Measurements from ENCODE around the gene UCN2.
"Not testable (repeated sequence)": the region's sequence is repeated elsewhere in the genome, so short reads cannot be mapped to it uniquely, and the experiment has no call there.

The UCN2 gene

DNA sequence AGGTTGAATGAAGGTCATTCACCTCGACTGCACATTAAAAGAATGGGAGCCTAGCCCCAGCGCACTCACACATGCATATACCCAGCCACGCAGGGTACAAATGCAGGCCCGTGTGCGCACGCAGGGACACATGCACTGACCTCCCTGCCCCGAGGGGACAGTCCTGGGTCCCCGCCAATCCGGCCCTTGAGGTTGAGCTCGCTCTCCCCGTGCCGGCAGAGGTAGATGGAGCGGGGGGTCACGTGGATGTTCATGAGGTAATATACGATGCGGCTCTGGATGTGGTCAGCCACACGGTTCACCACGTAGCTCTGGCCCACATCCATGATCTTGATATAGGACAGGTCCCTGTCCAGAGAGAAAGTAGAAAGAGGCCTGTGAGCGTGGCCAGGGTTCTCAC, 27.5 kb downstream of the UCN2 start:
- no peak for DNase-seq (ENCODE audit: low spot score)

DNA sequence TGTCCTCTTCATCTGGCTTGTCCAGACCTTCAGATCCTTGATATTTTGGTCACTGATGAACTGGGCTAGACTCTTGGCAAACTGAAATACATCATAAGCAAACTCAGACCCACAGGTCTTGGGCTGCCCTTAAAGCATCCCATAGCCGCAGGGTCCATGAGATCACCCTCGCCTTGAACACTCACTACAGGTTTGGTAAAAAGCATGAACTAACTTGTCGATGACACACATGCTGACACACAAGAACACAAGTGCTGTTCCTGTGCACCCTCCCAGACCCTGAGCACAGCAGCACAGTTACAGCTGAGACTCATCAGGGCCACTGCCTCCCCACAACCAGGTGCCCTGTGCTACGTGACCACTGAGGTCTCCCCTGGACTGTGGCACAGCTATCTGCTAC, 28.0 kb downstream of the UCN2 start:
- DNase-seq (ENCODE audit: low spot score), result no peak

DNA sequence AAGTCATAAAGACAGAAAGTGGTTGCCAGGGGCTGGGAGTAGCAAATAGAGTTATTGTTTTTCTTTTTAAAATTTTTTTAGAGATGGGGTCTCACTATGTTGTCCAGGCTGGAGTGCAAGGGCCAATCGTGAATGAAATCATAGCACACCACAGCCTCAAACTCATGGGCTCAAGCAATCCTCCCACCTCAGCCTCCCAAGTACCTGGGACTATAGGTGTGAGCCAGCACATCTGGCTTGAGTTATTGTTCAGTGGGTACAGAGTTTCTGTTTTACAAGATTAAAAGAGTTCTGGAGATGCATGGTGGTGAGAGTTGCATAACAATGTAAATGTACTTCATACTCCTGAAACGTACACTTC, 30.6 kb downstream of the UCN2 start:
- DNase-seq (ENCODE audit: low spot score), result no peak

DNA sequence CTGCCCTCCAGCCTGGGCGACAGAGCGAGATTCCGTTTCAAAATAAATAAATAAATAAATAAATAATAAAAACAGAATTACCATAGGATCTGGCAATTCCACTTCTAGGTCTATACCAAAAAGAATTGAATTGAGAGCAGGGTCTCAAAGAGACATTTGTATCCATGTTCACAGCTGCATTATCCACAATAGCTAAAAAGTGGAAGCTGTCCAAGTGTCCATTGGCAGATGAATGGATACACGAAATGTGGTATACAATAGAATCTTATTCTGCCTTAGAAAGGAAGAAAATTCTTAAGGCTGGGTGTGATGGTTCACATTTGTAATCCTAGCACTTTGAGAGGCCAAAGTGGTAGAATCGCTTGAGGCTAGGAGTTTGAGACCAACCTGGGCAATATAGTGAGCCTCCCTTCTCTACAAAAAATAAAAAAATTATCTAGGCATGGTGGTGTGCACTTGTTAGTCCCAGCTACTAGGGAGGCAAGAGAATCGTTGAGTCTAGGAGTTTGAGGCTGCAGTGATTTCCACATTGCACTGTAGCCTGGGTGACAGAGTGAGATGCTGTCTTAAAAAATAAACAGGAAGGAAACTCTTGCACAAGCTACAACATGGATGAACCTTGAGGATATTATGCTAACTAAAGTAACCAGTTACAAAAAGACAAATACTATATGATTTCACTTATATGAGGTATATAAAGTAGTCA, 31.2 kb downstream of the UCN2 start:
- DNase-seq (ENCODE audit: low spot score), result no peak

GRCh38 chr3:48530701-48531100, 32.9 kb downstream of the UCN2 start:
- not testable (repeated sequence) for DNase-seq (ENCODE audit: low spot score)

DNA sequence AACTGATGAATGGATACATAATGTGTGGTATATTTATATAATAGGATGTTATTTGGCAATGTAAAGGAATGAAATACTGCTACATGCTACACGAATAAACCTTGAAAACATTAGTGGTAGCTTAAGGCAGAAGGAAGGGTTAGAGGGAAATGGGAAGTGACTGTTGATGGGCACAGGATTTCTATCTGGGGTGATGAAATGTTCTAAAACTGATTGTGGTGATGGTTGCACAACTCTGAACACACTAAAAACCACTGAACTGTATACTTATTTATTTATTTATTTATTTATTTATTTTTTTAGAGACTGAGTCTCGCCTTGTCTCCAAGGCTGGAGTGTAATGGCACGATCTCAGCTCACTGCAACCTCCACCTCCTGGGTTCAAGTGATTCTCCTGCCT, 34.8 kb downstream of the UCN2 start:
- no peak for DNase-seq (ENCODE audit: low spot score)

GRCh38 chr3:48528048-48528447, 35.5 kb downstream of the UCN2 start:
- no peak for DNase-seq (ENCODE audit: low spot score)

DNA sequence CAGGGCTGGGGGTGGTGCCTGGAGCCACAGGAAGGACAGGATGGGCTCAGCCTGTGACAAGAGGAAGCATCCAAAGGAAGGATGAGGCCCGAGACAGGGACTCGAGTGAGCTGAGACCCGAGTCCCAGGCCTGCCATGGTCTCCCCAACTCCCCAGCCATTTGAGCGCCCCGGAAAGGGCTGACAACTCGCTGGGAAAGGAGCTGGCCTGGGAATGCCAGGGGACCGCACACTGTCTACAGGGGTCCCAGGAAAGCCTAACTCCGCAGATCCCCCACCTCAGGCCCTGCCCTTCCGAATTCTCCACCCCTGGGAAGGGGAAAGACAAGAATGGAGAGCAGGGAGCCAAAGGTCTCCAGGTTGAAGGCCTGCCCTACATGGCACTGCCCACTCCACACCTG, 38.6 kb downstream of the UCN2 start:
- DNase-seq (ENCODE audit: low spot score), result no peak

- no peak for DNase-seq (ENCODE audit: low spot score)
Measured at GRCh38 chr3:48521635-48522034, 41.9 kb downstream of the UCN2 start.

DNA sequence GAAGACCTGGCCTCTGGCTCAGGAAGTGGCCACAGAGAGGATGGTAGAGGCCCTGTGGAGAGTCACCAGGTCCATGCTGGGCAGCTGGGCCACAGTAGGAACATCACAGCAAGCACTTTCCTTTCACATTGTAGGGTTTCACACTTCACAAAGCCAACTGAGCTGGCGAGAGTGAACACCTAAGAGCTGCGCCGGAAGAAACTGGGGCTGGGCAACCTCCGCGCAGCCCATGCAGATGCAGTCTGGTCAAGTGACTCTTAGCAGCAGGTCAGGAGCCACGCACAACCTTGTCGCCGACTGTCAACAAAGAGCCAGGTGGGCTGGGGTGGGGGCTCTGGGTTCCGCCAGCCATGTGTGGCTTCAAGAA, 44.3 kb downstream of the UCN2 start:
- no peak for DNase-seq (ENCODE audit: low spot score)

DNA sequence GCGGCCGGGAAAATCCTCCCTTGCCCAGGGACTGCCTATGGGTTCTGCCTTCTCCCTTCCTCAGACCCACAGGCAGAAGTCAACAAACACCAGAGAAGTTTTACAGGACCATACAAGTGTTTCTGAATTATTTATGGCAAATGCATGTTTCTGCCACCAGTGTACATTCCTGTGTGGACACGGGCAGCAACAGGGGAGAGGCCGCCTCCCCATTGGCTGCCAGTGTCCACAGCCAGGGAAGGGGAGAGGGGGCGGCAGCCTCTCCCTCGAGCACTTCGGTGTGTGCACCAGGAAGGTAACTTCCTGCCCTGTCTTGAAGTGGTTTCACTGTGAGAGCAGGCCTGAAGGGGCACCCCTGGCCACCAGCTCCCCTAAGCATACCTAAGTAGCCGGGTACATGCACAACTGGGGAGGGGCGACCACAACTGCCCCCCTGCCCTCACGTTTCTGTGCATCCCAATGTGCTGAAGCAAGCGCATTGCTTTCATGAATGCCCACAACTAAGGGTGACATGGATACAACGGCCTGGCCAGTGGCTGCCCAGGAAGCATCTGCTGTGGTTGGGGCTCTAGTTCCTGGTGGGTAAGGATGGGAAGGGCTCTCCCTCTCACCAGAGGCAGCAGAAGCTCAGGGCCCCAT, 44.8 kb downstream of the UCN2 start:
- DNase-seq (ENCODE audit: low spot score), result no peak

GRCh38 chr3:48518069-48518468, 45.5 kb downstream of the UCN2 start:
- no peak for DNase-seq (ENCODE audit: low spot score)

- DNase-seq (ENCODE audit: low spot score), result no peak
Measured at GRCh38 chr3:48516571-48516970, 47.0 kb downstream of the UCN2 start.

DNA sequence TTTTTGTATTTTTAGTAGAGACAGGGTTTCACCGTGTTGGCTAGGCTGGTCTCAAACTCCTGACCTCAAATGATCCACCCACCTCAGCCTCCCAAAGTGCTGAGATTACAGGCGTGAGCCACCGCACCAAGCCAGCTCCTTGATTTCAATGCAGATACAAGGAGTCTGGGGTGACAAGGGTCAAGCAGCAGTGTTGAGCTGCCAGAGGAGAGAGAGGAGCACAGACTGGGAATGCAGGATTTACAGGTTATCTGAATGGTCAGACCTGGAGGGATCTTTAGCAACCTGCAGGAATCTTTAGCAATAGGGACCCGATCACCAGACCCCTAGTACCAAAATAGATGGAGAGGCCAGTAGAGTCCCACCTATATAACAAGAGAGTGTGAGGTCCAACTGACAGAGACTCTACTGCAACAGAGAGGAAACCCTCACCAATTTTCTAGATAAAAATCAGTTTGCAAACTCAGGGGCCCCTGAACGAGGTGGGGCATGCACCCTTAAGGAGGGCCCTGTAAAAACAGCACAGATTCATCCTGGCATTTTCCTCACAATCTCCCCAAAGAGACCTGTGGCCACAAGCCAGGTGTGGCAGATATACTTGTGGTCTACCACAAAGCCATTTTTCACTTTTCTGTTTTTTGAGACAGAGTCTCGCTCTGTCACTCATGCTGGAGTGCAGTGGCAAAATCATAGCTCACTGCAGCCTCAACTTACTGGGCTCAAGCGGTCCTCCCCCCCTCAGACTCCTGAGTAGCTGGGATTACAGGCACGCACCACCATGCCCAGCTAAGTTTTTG, 49.0 kb downstream of the UCN2 start:
- DNase-seq (ENCODE audit: low spot score), result no peak
